ENCODE data around the gene BCKDHB.

Gene BCKDHB

GRCh38 chr6:80335121-80335531 lies 228.7 kb downstream of the BCKDHB start:
- no peak for ATAC-seq (ENCODE audit: low read depth)
- no peaks in the 10 kb centered on the region for H3K27me3 ChIP-seq (ENCODE audit: insufficient read depth, poor library complexity, severe bottlenecking)
- no peak for TF ChIP-seq CTCF (IDR thresholded peaks at IDR 0.05; ENCODE audit: poor library complexity, severe bottlenecking)
- no peaks in the 10 kb centered on the region for H3K36me3 ChIP-seq (ENCODE audit: low read depth)
- no peak overlapping the region for H3K4me3 ChIP-seq (ENCODE audit: severe bottlenecking)
- DNase-seq (ENCODE audit: low spot score): no peak
- H3K4me1 ChIP-seq (ENCODE audit: insufficient read depth, poor library complexity, severe bottlenecking): no peaks in the 10 kb centered on the region
- no peaks in the 10 kb centered on the region for H3K9me3 ChIP-seq (ENCODE audit: severe bottlenecking)
- no peak overlapping the region for H3K27ac ChIP-seq (ENCODE audit: poor library complexity, severe bottlenecking)

- Histone ChIP-seq H3K27me3 (ENCODE audit: insufficient read depth, poor library complexity, severe bottlenecking) (no peaks in the 10 kb centered on the region), H3K4me3 (ENCODE audit: severe bottlenecking) (no peak overlapping the region), H3K4me1 (ENCODE audit: insufficient read depth, poor library complexity, severe bottlenecking) (no peaks in the 10 kb centered on the region), H3K27ac (ENCODE audit: poor library complexity, severe bottlenecking) (no peak overlapping the region), H3K36me3 (ENCODE audit: low read depth) (no peaks in the 10 kb centered on the region), H3K9me3 (ENCODE audit: severe bottlenecking) (no peaks in the 10 kb centered on the region)
- TF ChIP-seq CTCF (IDR thresholded peaks at IDR 0.05; ENCODE audit: poor library complexity, severe bottlenecking): no peak
- no peak for ATAC-seq (ENCODE audit: low read depth)
- DNase-seq (ENCODE audit: low spot score): no peak
Measured at GRCh38 chr6:80336911-80337310, 230.4 kb downstream of the BCKDHB start.

- H3K36me3 ChIP-seq (ENCODE audit: low read depth): no peaks in the 10 kb centered on the region
- no peaks in the 10 kb centered on the region for H3K27me3 ChIP-seq (ENCODE audit: insufficient read depth, poor library complexity, severe bottlenecking)
- DNase-seq (ENCODE audit: low spot score): no peak
- peak; percentile 94 for TF ChIP-seq CTCF (IDR thresholded peaks at IDR 0.05; ENCODE audit: poor library complexity, severe bottlenecking)
- ATAC-seq (ENCODE audit: low read depth): peak; percentile 69
- no peaks in the 10 kb centered on the region for H3K9me3 ChIP-seq (ENCODE audit: severe bottlenecking)
- no peak overlapping the region for H3K27ac ChIP-seq (ENCODE audit: poor library complexity, severe bottlenecking)
- no peak overlapping the region for H3K4me3 ChIP-seq (ENCODE audit: severe bottlenecking)
- H3K4me1 ChIP-seq (ENCODE audit: insufficient read depth, poor library complexity, severe bottlenecking): no peaks in the 10 kb centered on the region
Measured at GRCh38 chr6:80338201-80338836, 231.8 kb downstream of the BCKDHB start.

- H3K9me3 ChIP-seq (ENCODE audit: severe bottlenecking): no peaks in the 10 kb centered on the region
- H3K27ac ChIP-seq (ENCODE audit: poor library complexity, severe bottlenecking): no peak overlapping the region
- no peak for DNase-seq (ENCODE audit: low spot score)
- no peak for ATAC-seq (ENCODE audit: low read depth)
- no peak for TF ChIP-seq CTCF (IDR thresholded peaks at IDR 0.05; ENCODE audit: poor library complexity, severe bottlenecking)
- H3K36me3 ChIP-seq (ENCODE audit: low read depth): no peaks in the 10 kb centered on the region
- no peak overlapping the region for H3K4me3 ChIP-seq (ENCODE audit: severe bottlenecking)
- no peaks in the 10 kb centered on the region for H3K4me1 ChIP-seq (ENCODE audit: insufficient read depth, poor library complexity, severe bottlenecking)
- no peaks in the 10 kb centered on the region for H3K27me3 ChIP-seq (ENCODE audit: insufficient read depth, poor library complexity, severe bottlenecking)
Measured at GRCh38 chr6:80339421-80339820, 232.9 kb downstream of the BCKDHB start.

- no peak for TF ChIP-seq CTCF (IDR thresholded peaks at IDR 0.05; ENCODE audit: poor library complexity, severe bottlenecking)
- Histone ChIP-seq H3K4me1 (ENCODE audit: insufficient read depth, poor library complexity, severe bottlenecking) (no peaks in the 10 kb centered on the region), H3K4me3 (ENCODE audit: severe bottlenecking) (no peak overlapping the region), H3K27me3 (ENCODE audit: insufficient read depth, poor library complexity, severe bottlenecking) (no peaks in the 10 kb centered on the region), H3K9me3 (ENCODE audit: severe bottlenecking) (no peaks in the 10 kb centered on the region), H3K27ac (ENCODE audit: poor library complexity, severe bottlenecking) (no peak overlapping the region), H3K36me3 (ENCODE audit: low read depth) (no peaks in the 10 kb centered on the region)
- no peak for DNase-seq (ENCODE audit: low spot score)
- no peak for ATAC-seq (ENCODE audit: low read depth)
Measured at GRCh38 chr6:80340280-80340679, 233.8 kb downstream of the BCKDHB start.
